ENCODE data around the gene C1QTNF12.

C1QTNF12 gene

GRCh38 chr1:1226566-1227362, 19.8 kb downstream of the C1QTNF12 start:
- DNase-seq: no peak

- DNase-seq: no peak
These were observed 20.6 kb downstream of the C1QTNF12 start for GRCh38 chr1:1225913-1226312.

GRCh38 chr1:1225238-1225845, 21.2 kb downstream of the C1QTNF12 start:
- DNase-seq: no peak

DNA sequence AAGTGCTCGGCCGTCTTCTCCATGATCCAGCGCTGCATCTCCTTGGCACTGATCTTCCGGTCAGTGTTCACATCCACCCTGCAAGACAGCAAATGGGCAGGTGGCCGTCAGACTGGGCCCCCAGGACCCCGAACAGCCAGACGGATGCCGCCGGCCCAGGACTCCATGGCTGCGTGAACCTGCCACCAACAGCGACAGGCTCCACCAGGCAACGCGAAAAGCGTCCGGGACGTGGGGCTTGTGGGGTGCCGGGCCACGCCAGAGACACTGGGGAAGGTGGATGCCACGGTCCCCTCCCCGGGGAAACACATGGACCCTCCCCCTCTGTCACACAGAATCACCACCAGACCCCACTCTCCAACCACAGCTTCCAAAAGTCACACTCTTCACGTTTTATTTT, 22.6 kb downstream of the C1QTNF12 start:
- no peak for DNase-seq

DNA sequence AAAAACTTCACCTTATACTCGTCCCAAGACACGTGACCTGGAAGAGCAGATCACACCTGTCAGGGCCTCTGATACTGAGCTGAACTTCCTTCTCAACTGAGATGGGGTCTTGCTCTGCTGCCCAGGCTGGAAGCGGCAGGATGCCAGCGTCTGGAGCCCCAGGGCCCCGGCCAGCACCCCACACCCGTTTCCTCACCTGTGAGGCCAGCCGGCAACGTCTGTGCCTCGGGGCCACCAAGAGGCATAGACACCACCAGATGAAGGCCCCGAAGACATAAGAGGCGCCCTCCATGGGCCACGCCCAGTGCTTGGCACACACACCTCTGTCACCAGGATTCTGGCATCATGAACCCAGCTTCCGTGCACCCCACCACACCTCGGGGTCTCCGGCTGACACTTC, 23.2 kb downstream of the C1QTNF12 start:
- no peak for DNase-seq

GRCh38 chr1:1222575-1223225, 23.8 kb downstream of the C1QTNF12 start:
- DNase-seq: no peak

DNA sequence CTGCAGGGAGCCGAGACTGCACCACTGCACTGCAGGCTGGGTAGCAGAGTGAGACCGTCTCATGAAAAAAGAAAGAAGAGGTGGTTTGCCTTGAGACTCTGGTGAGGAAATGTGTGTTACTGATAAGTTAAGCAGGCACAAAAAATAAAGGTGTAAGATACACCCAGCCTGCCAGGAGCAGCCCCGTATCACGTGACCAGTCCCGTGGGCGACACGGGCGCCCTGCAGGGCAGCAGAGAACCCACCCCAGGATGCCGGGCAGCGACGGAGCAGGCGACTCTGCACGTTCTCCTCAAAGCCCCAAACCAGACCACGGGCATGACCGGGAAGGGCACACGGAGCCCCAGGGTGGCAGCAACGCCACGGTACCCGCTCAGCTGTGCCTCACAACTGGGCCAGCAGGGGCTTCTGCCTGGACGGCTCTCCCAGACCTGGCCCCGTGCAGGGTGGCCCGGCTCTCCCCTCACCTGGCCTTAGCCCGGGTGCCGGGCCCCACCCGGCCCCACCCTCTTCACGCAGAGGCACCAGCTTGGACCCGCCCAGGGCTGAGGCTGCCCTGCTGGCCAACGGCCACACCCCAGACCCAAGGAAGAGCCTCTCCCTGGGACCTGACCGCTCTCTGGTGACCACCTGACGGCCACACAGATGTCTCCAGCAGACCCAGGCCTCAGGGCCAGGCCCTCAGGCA, 24.5 kb downstream of the C1QTNF12 start:
- DNase-seq: no peak

DNA sequence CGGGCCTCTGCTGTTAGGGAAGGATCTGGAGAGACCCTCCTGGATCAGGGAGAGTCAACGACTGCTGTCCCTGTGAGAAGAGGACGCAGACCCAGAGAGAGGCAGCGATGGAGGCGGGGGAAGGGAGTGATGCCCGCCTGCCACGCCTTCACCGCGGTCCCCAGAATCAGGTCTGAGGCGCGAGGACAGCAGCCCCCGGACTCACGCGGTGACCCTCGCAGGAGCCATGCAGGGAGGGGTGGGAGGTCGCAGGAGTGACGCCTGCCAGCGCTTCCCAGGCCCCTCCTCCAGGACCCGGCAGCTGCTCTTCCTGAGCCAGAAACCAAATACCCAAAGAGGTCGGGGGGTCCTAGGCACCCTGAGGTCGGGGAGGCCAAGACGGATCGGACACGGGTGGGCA, 26.3 kb downstream of the C1QTNF12 start:
- no peak for DNase-seq

- no peak for DNase-seq
These were observed 27.2 kb downstream of the C1QTNF12 start for GRCh38 chr1:1219341-1219740.

GRCh38 chr1:1218524-1219200, 27.9 kb downstream of the C1QTNF12 start:
- no peak for DNase-seq

- DNase-seq: peak; percentile 97
These were observed 28.6 kb downstream of the C1QTNF12 start for GRCh38 chr1:1217621-1218523.

DNA sequence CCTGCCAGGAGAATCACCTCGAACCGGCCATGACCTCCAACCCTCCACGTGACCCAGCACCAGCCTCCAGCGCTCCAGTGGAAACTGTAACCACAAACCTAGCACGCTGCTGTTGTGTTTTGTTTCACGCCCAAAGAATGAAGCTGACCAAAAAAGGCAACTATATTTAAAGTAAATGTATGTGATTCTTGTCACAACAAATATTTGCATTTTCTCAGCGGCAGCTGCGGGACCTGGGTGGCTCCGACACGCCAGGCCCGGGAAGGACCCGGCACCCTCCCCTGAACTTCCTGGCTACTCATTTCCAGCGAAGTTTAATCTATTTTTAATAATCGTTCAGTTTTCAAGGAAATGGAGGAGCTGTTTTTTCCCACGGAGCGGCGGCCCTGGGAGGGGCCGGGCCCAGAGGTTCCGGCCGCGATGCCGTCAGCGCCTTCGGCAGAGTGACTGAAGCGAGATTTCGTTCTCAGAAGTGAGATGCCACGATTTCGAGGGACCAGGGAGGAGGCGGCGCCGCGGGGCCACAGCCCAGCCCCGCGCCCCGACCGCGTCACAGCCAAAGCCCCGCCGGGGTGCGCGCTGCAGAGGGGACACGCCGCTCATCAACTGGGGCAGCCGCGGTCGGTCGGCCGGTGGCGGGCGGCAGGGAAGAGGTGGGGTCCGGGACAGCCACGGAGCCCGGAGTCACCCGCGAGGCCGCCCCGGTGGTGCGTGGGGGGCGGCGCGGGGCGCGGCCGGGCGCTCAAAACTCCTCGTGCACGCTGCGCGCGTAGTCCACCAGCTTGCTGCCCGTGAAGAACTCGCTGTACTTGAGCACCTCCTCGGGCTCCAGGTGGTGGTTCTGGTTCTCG, 29.5 kb downstream of the C1QTNF12 start:
- no peak for DNase-seq

- no peak for DNase-seq
These were observed 30.5 kb downstream of the C1QTNF12 start for GRCh38 chr1:1215881-1216605.

DNA sequence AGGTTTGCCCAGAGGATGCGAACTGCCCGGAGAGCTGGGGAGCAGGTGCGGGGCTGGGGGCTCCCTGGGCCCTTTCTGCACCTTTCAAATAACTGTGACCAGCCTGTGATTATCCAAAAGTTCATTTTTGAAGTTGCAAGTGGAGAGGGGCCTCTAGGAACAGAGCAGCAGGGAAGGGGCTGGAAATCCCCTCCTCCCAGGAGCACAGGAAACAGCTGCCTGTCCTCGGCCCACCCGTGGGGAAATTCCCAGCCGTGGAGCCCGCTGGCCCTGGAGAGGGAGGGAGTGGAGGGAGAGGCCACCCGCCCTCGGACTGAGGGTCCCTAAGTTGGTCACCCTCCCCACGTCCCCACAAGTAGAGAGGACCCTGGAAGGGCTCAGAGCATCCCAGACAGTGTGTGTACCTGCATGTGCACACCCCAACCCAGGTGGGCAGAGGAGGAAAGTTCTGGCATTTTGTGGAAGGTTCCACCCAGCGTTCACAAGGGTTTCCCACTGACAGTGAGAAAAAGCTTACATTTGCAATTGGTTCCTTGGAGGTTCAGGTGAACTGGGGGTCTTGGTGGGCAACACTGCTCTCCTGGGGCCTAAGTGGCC, 31.3 kb downstream of the C1QTNF12 start:
- no peak for DNase-seq

DNA sequence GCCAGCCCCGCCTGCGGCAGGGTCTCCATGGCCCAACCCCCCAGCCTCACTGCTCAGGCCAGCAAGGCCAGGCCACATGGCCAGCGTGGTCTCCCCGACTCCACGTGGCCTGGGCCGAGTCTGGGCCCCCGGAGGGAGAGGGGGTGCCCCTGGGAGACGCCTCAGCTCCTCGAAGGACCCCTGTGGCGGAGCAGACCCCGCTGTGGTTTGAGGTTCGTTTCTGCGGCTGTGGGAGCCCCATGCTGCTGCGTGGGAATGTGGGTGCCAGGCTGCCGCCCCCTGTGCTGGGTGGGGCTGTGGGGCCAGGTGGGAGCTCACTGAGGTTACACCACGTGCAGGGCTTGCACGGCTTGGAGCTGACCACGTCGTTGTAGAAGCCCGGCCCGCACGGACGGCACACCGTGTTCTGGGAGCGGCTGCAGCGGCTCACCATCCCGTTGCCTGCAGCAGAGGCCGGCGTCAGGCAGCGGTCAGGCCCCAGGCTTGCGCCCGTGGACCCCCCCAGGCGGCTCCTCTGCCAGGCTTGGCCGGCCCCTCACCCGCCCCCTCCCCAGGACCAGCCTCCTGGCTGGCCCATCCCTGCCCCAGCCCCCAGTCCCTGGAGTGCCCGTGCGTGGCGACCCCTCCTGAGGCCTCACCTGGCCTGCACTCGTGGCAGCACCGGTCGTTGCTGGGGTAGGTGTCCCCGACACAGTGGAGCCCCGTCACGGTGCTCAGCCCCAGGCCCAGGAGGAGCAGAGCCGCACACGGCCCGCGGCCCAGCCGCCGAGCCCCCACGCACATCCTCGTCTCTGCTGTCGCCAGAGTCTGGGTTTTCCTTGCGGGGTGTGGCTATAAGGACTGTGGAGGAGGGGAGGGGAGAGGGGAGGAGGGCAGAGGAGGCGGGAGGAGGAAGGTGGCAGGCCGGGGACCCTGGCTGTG, 32.9 kb downstream of the C1QTNF12 start, which contains the start of gene TNFRSF4:
TSS of gene TNFRSF4 (minus strand) at position 809 of the 921 bp plus-strand sequence. CDS start at position 783, 26 bp downstream.
- DNase-seq: no peak

GRCh38 chr1:1212780-1213344, 33.7 kb downstream of the C1QTNF12 start:
- DNase-seq: no peak

DNA sequence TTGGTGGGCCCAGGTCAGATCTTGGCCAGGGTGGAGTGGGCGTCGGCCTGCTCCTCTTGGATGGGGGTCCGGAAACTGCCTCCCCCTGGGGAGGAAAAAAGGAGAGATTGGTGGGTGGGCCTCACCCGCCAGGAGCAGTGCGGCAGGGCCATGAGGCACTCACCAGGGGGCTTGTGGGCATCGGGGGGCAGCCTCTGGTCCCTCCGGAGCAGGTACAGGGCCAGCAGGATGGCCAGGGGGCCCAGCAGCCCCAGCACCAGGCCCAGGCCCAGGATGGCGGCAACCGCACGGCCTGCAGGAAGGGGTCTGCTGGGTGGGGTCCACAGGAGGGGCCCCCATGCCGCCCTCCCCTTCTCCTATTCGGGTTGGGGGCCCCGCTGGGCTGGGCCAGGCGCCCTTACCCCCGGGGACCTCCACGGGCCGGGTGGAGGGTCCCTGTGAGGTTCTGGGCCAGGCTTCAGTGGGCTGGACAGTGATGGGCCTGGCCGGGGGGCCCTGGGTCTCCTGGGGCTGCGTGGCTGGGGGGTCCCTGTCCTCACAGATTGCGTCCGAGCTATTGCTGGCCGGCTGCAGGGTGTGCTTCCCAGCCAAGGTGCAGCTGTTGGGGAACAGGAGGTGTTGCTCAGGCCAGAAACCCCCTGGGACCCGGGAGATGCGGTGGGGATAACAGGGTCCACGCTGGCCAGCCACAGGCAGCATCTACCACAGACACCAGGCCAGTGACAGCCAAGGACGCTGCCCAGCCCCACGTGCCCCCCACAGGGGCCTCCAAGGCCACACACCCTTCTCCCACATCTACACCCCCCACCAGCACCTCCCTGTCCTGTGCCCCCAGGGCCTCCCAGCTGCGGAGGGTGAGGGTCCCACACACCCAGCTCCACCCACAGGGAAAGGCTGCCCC, 34.7 kb downstream of the C1QTNF12 start:
- DNase-seq: peak; percentile 22
